HEK293 (cell line): ENCODE data around the gene ZFHX3.

Experiments used
- CTCF ChIA-PET: fragments of 350-600 bp; formaldehyde crosslinking; extraction: SDS; loops from one replicate; lab custom pipeline; 2021; ENCODE audit warnings: antibody characterized with exemption; lab: Yijun Ruan, JAX
- POLR2A ChIA-PET: fragments of 300-600 bp; formaldehyde crosslinking; extraction: SDS; loops from one replicate; lab custom pipeline; 2020; ENCODE audit warnings: antibody characterized with exemption, inconsistent platforms; lab: Yijun Ruan, JAX
- H3K27ac ChIP-seq: fragments of 200-500 bp; sonication (Bioruptor generic); 2 replicates; pipeline ENCODE4 v1.5.1; 2014; ENCODE audit warnings: low read depth, low read length, control low read depth, inconsistent platforms; ENCODE audit errors: extremely low read depth
- H3K36me3 ChIP-seq, 2 experiments: fragments of 200-500 bp in 1 of 2; sonication (Bioruptor generic) in 1 of 2; 1 replicate in 1 of 2; 2 replicates in 1 of 2; pipeline ENCODE4 v1.5.1; 2014 to 2017; ENCODE audit warnings: inconsistent platforms in 2 of 2, low read length in 2 of 2; ENCODE audit not compliant: control insufficient read depth in 2 of 2, insufficient read depth in 1 of 2
- H3K4me1 ChIP-seq: fragments of 200-500 bp; sonication (Bioruptor generic); 2 replicates; pipeline ENCODE4 v1.5.1; 2014; ENCODE audit warnings: mild to moderate bottlenecking, low read length, inconsistent platforms; ENCODE audit not compliant: control insufficient read depth, insufficient read depth
- H3K4me3 ChIP-seq: 2 replicates; pipeline ENCODE4 v1.5.1; 2011; ENCODE audit warnings: low read depth, mild to moderate bottlenecking, control low read depth, low read length, moderate library complexity
- H3K9me3 ChIP-seq: fragments of 200-500 bp; sonication (Bioruptor generic); 2 replicates; pipeline ENCODE4 v1.5.1; 2014; ENCODE audit warnings: low read depth, low read length, inconsistent platforms; ENCODE audit not compliant: control insufficient read depth, insufficient read depth
- KLF7 ChIP-seq: fragments of 450-650 bp; formaldehyde crosslinking; IDR thresholded peaks from 2 replicates; pipeline ENCODE4 v1.5.1; 2016; ENCODE audit warnings: missing biosample characterization, missing genetic modification characterization, borderline replicate concordance
- KLF9 ChIP-seq: fragments of 450-650 bp; formaldehyde crosslinking; IDR thresholded peaks from 2 replicates; pipeline ENCODE4 v1.5.1; 2016; ENCODE audit warnings: missing biosample characterization, missing genetic modification characterization, low read depth
- TCF7L2 ChIP-seq: IDR thresholded peaks from 2 replicates; pipeline ENCODE4 v1.6.1; 2011; ENCODE audit warnings: low read depth, mild to moderate bottlenecking, inconsistent platforms, low read length, moderate library complexity, borderline replicate concordance
- YY1 ChIP-seq: fragments of 450-650 bp; formaldehyde crosslinking; IDR thresholded peaks from 2 replicates; pipeline ENCODE4 v1.5.1; 2018; ENCODE audit warnings: missing biosample characterization, missing genetic modification characterization
- ZBTB10 ChIP-seq: fragments of 450-650 bp; formaldehyde crosslinking; IDR thresholded peaks from 2 replicates; pipeline ENCODE4 v1.5.1; 2016; ENCODE audit warnings: missing biosample characterization, missing genetic modification characterization
- ZBTB21 ChIP-seq: fragments of 450-650 bp; formaldehyde crosslinking; IDR thresholded peaks from 2 replicates; pipeline ENCODE4 v1.5.1; 2017; ENCODE audit warnings: missing biosample characterization, missing genetic modification characterization
- ZNF112 ChIP-seq: fragments of 450-650 bp; formaldehyde crosslinking; IDR thresholded peaks from 2 replicates; pipeline ENCODE4 v1.5.0; 2017; ENCODE audit warnings: missing biosample characterization, missing genetic modification characterization
- ZNF121 ChIP-seq: fragments of 450-650 bp; formaldehyde crosslinking; IDR thresholded peaks from 2 replicates; pipeline ENCODE4 v1.5.1; 2016; ENCODE audit warnings: missing biosample characterization, missing genetic modification characterization
- ZNF211 ChIP-seq: fragments of 450-650 bp; formaldehyde crosslinking; IDR thresholded peaks from 2 replicates; pipeline ENCODE4 v1.5.1; 2016; ENCODE audit warnings: low read depth, missing biosample characterization, missing genetic modification characterization
- ZNF221 ChIP-seq: fragments of 450-650 bp; formaldehyde crosslinking; IDR thresholded peaks from 2 replicates; pipeline ENCODE4 v1.5.1; 2017; ENCODE audit warnings: missing biosample characterization, missing genetic modification characterization, borderline replicate concordance
- ZNF223 ChIP-seq: fragments of 450-650 bp; formaldehyde crosslinking; IDR thresholded peaks from 2 replicates; pipeline ENCODE4 v1.5.1; 2016; ENCODE audit warnings: missing biosample characterization, missing genetic modification characterization
- ZNF350 ChIP-seq: fragments of 450-650 bp; formaldehyde crosslinking; IDR thresholded peaks from 2 replicates; pipeline ENCODE4 v1.5.0; 2017; ENCODE audit warnings: missing biosample characterization, mild to moderate bottlenecking, missing genetic modification characterization
- ZNF473 ChIP-seq: fragments of 450-650 bp; formaldehyde crosslinking; IDR thresholded peaks from 2 replicates; pipeline ENCODE4 v1.5.1; 2017; ENCODE audit warnings: missing biosample characterization, missing genetic modification characterization
- ZNF585B ChIP-seq: fragments of 450-650 bp; formaldehyde crosslinking; IDR thresholded peaks from 2 replicates; pipeline ENCODE4 v1.5.1; 2016; ENCODE audit warnings: missing biosample characterization, missing genetic modification characterization
- ZNF596 ChIP-seq: fragments of 450-650 bp; IDR thresholded peaks from 2 replicates; pipeline ENCODE4 v1.5.0; 2018; ENCODE audit warnings: missing biosample characterization, mild to moderate bottlenecking, missing genetic modification characterization, moderate library complexity
- ZNF600 ChIP-seq: fragments of 450-650 bp; formaldehyde crosslinking; IDR thresholded peaks from 2 replicates; pipeline ENCODE4 v1.5.1; 2016; ENCODE audit warnings: missing biosample characterization, missing genetic modification characterization
- ZNF610 ChIP-seq: fragments of 450-650 bp; formaldehyde crosslinking; IDR thresholded peaks from 2 replicates; pipeline ENCODE4 v1.5.1; 2016; ENCODE audit warnings: missing biosample characterization, missing genetic modification characterization, borderline replicate concordance
- ZNF639 ChIP-seq: fragments of 450-650 bp; formaldehyde crosslinking; IDR thresholded peaks from 2 replicates; pipeline ENCODE4 v1.5.1; 2016; ENCODE audit warnings: missing biosample characterization, missing genetic modification characterization
- ZNF654 ChIP-seq: fragments of 450-650 bp; formaldehyde crosslinking; IDR thresholded peaks from 2 replicates; pipeline ENCODE4 v1.5.1; 2016; ENCODE audit warnings: low read depth, missing biosample characterization, missing genetic modification characterization
- ZNF776 ChIP-seq: fragments of 450-650 bp; formaldehyde crosslinking; IDR thresholded peaks from 2 replicates; pipeline ENCODE4 v1.5.0; 2017; ENCODE audit warnings: missing biosample characterization, missing genetic modification characterization, borderline replicate concordance
- TF ChIP-seq, protein P1 (sequence below): IDR thresholded peaks from 2 replicates; pipeline ENCODE4 v1.6.1; 2011; ENCODE audit warnings: mild to moderate bottlenecking, low read depth, low read length, borderline replicate concordance
- TF ChIP-seq, protein P2 (sequence below): fragments of 450-650 bp; formaldehyde crosslinking; IDR thresholded peaks from 2 replicates; pipeline ENCODE4 v1.5.1; 2016; ENCODE audit warnings: missing biosample characterization, missing genetic modification characterization

Gene ZFHX3

DNA sequence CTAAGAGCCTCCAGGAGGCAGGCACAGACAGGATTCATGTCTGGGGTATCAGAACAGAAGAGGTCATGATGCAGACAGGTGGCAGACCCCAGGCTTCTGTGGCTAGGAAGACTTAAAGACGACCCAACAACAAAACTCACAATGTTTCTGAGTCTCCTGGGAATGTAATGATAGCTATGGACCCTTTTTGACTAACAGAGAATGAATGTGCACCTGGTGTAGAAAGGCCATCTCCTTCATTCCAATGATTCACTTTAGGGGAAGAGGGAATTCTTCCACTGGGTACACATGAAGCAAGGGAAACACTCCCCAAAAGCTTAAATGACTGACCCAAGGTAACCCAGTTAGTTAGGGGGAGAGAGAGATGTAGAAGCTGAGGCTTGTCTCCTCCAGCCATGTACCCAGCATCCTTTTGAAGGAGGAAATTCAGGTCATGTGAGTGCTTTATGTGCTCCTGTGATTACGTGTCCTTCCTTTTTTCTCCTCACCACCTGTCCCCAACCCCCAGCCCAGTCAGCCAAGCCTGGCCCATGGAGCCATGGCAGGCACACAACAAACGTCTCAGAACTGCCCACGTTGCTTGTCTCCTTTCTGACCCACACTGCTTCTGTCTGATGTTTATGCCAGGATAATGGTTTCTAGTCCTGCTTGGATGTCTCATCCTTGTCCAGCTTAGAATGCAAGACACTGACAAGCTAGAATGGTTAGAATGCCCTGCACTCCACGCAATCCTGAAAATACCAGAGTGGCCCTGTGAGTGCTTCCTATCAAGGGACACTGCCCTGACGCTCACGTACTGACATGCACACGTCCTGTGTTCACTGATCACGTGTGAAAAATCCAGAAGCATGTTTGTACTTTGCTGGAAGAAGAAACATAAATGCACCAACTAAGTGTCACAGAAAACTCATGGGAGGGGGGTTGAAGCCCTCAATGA is 156.4 kb downstream of the ZFHX3 start:
- TF ChIP-seq ZNF221 (tag by site-specific recombination) (no peak), ZNF121 (tag by site-specific recombination) (no peak), ZBTB10 (tag by site-specific recombination) (no peak), ZBTB21 (tag by site-specific recombination) (no peak), ZNF654 (tag by site-specific recombination) (no peak), ZNF600 (no peak)
- Histone ChIP-seq H3K4me1 (no peaks in the 10 kb centered on the region), H3K27ac (no peak overlapping the region), H3K36me3 (peaks cover 6 to 36% of the 10 kb centered on the region in 2 experiments; a peak in 2 of 3 replicates), H3K9me3 (no peaks in the 10 kb centered on the region), H3K4me3 (no peak overlapping the region)
- CTCF ChIA-PET: interaction anchor here (0.6 kb wide), 1 partner anchor 41 kb away, joined by 3 read pairs; no protein-coding TSS in a partner anchor
- POLR2A ChIA-PET: no interaction called here

- CTCF ChIA-PET: no interaction called here
- no peak overlapping the region for H3K4me3 ChIP-seq
- POLR2A ChIA-PET: no interaction called here
- H3K9me3 ChIP-seq: no peaks in the 10 kb centered on the region
- TF ChIP-seq KLF7 (tag by site-specific recombination): no peak
- no peak for TF ChIP-seq ZNF112
- no peak for TF ChIP-seq ZNF350 (tag by site-specific recombination)
- TF ChIP-seq YY1 (tag by site-specific recombination): no peak
- no peak for TF ChIP-seq TCF7L2
- TF ChIP-seq ZNF121 (tag by site-specific recombination): no peak
- H3K4me1 ChIP-seq: no peaks in the 10 kb centered on the region
- no peak overlapping the region for H3K27ac ChIP-seq
- peaks cover 6 to 45% of the 10 kb centered on the region in 2 experiments; a peak in 2 of 3 replicates for H3K36me3 ChIP-seq
Measured at GRCh38 chr16:72890587-72890986, 157.3 kb downstream of the ZFHX3 start.

GRCh38 chr16:72889616-72890582 is 158.0 kb downstream of the ZFHX3 start:
- POLR2A ChIA-PET: no interaction called here
- no peak for TF ChIP-seq ZNF223 (tag by site-specific recombination)
- no peak for TF ChIP-seq KLF9 (tag by site-specific recombination)
- no peak for TF ChIP-seq ZNF211 (tag by site-specific recombination)
- TF ChIP-seq, protein P1, sequence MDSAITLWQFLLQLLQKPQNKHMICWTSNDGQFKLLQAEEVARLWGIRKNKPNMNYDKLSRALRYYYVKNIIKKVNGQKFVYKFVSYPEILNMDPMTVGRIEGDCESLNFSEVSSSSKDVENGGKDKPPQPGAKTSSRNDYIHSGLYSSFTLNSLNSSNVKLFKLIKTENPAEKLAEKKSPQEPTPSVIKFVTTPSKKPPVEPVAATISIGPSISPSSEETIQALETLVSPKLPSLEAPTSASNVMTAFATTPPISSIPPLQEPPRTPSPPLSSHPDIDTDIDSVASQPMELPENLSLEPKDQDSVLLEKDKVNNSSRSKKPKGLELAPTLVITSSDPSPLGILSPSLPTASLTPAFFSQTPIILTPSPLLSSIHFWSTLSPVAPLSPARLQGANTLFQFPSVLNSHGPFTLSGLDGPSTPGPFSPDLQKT: no peak
- no peak for TF ChIP-seq ZNF473 (tag by site-specific recombination)
- TF ChIP-seq ZNF585B: no peak
- TF ChIP-seq, protein P2, sequence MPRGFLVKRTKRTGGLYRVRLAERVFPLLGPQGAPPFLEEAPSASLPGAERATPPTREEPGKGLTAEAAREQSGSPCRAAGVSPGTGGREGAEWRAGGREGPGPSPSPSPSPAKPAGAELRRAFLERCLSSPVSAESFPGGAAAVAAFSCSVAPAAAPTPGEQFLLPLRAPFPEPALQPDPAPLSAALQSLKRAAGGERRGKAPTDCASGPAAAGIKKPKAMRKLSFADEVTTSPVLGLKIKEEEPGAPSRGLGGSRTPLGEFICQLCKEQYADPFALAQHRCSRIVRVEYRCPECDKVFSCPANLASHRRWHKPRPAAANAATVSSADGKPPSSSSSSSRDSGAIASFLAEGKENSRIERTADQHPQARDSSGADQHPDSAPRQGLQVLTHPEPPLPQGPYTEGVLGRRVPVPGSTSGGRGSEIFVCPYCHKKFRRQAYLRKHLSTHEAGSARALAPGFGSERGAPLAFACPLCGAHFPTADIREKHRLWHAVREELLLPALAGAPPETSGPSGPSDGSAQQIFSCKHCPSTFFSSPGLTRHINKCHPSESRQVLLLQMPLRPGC (tag by site-specific recombination): no peak
- no peak for TF ChIP-seq ZNF610 (tag by site-specific recombination)
- no peak for TF ChIP-seq ZNF639 (tag by site-specific recombination)
- no peak for TF ChIP-seq ZNF596 (tag by site-specific recombination)
- TF ChIP-seq ZNF776 (tag by site-specific recombination): no peak

More at GRCh38 chr16:72889616-72890582, 158.0 kb downstream of the ZFHX3 start:
- no peaks in the 10 kb centered on the region for H3K4me1 ChIP-seq
- H3K9me3 ChIP-seq: no peaks in the 10 kb centered on the region
- H3K27ac ChIP-seq: no peak overlapping the region
- CTCF ChIA-PET: interaction anchor here (1.3 kb wide), 1 partner anchor 13 kb away, joined by 4 read pairs; no protein-coding TSS in a partner anchor
- no peak overlapping the region for H3K4me3 ChIP-seq
- H3K36me3 ChIP-seq: peaks cover 6 to 52% of the 10 kb centered on the region in 2 experiments; a peak in 2 of 3 replicates
